SK-N-SH (cell line): ENCODE results near the gene TTLL12.

Experiments used
- CTCF ChIP-seq: fragments of 200-600 bp; sonication (generic); IDR thresholded peaks from 2 replicates; pipeline ENCODE4 v1.6.1; 2017; ENCODE audit warnings: antibody characterized with exemption, mild to moderate bottlenecking, moderate library complexity
- JUND ChIP-seq: IDR thresholded peaks from 2 replicates; pipeline ENCODE4 v1.4.0; 2012
- RAD21 ChIP-seq: IDR thresholded peaks from 2 replicates; pipeline ENCODE4 v1.6.1; 2012; ENCODE audit warnings: mild to moderate bottlenecking, low read length

- TF ChIP-seq CTCF (no peak), JUND (no peak), RAD21 (no peak)
Observed at GRCh38 chr22:43162412-43163150, 24.4 kb downstream of the TTLL12 start.
